Measurements from ENCODE around the gene HOMER3.

The HOMER3 gene

DNA sequence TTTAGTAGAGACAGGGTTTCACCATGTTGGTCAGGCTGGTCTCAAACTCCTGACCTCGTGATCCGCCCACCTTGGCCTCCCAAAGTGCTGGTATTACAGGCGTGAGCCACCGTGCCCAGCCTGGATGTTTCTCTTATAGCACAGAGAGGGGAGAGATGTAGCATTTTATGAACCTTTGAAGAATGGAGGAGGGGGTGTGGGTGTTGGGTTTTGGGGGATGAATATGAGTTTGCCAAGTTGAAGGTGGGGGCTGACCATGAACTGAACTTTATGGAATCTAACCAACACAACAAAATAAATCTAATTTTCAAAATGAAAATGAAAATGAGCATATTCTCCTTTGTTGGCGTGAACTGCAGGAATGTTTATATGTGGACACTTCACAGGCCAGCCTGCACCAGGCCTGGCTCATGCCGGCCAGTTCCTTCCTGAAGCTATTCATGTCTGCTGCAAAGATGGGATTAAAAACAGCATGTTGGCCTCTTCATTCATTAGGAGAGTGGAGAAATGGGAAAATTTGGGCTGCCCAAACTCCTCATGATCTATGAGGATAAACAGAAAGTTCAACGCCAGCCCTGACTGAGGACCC, 39.5 kb upstream of the HOMER3 start:
- DNase-seq (ENCODE audit: low spot score) = no peak
- TF ChIP-seq, protein P1, sequence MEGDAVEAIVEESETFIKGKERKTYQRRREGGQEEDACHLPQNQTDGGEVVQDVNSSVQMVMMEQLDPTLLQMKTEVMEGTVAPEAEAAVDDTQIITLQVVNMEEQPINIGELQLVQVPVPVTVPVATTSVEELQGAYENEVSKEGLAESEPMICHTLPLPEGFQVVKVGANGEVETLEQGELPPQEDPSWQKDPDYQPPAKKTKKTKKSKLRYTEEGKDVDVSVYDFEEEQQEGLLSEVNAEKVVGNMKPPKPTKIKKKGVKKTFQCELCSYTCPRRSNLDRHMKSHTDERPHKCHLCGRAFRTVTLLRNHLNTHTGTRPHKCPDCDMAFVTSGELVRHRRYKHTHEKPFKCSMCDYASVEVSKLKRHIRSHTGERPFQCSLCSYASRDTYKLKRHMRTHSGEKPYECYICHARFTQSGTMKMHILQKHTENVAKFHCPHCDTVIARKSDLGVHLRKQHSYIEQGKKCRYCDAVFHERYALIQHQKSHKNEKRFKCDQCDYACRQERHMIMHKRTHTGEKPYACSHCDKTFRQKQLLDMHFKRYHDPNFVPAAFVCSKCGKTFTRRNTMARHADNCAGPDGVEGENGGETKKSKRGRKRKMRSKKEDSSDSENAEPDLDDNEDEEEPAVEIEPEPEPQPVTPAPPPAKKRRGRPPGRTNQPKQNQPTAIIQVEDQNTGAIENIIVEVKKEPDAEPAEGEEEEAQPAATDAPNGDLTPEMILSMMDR (IDR thresholded peaks at IDR 0.05; ENCODE audit: extremely low read depth, missing control alignments) = no peak

DNA sequence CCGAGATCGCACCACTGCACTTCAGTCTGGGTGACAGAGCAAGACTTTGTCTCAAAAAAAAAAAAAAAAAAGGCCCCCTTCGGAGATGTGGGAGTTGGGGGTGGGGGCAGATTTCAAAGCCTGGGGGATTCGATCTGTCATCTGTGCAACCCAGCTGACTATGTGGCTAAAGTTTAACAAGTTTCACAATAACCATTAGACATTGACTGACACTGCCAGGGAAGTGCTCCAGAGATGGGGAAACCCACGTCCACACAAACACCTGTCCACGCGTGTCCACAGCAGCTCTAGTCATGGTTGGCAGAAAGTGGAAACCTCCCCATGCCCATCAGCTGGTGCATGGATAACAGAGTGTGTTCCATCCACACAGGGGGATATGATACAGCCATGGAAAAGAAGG, 37.6 kb upstream of the HOMER3 start:
- TF ChIP-seq, protein P1 (IDR thresholded peaks at IDR 0.05; ENCODE audit: extremely low read depth, missing control alignments) = no peak

DNA sequence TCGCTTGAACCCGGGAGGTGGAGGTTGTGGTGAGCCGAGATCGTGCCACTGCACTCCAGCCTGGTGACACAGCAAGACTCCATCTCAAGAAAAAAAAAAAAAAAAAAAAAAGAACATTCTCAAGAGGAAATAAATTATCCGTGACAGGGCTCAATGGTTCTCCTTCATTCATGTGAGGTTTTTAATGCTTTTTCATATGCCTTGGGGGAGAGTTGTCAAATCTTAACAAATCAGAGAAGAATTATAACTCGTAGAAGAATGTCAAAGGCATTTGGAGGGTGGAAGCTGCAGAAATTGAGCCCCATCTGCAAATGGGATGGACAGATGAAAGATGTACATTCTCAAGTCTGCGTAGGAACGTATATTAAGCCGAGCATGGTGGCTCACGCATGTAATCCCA, 34.9 kb upstream of the HOMER3 start:
- TF ChIP-seq, protein P1 (IDR thresholded peaks at IDR 0.05; ENCODE audit: extremely low read depth, missing control alignments) = no peak
- DNase-seq (ENCODE audit: low spot score) = no peak

More for the DNA sequence above, 37.6 kb upstream of the HOMER3 start:
- no peak for DNase-seq (ENCODE audit: low spot score)

DNA sequence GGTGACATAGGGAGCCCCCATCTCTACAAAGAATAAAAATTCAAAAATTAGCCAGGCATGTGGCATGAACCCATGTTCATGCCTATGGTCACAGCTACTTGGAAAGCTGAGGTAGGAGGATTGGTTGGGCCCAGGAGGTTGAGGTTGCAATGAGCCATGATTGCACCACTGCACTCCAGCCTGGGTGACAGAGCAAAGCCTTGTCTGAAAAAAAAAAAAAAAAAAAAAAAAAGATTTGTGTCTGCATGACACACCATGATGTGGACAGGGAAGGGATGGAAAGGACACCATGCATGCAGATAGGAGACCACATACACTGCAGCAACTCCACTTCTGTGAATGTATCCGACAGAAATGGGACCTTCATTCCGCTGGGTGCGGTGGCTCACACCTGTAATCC, 34.0 kb upstream of the HOMER3 start:
- TF ChIP-seq, protein P1 (IDR thresholded peaks at IDR 0.05; ENCODE audit: extremely low read depth, missing control alignments) = no peak
- no peak for DNase-seq (ENCODE audit: low spot score)

DNA sequence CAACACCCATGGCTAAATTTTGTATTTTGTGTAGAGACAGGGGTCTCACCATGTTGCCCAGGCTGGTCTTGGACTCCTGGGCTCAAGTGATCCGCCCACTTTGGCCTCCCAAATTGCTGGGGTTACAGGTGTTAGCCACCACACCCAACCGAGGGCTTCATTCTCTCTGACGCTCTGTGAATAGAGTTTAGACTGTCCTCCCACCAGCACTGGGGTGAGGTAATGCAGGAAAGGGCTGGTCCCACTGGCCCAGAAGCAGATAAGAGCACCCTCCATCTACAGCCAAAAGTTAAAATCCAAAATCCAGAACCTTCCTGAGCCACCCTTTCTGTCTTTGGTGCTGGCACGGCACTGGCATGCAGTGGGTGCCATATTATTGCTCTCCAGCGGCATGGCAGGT, 31.8 kb upstream of the HOMER3 start:
- TF ChIP-seq, protein P1 (IDR thresholded peaks at IDR 0.05; ENCODE audit: extremely low read depth, missing control alignments) = no peak
- DNase-seq (ENCODE audit: low spot score) = no peak

DNA sequence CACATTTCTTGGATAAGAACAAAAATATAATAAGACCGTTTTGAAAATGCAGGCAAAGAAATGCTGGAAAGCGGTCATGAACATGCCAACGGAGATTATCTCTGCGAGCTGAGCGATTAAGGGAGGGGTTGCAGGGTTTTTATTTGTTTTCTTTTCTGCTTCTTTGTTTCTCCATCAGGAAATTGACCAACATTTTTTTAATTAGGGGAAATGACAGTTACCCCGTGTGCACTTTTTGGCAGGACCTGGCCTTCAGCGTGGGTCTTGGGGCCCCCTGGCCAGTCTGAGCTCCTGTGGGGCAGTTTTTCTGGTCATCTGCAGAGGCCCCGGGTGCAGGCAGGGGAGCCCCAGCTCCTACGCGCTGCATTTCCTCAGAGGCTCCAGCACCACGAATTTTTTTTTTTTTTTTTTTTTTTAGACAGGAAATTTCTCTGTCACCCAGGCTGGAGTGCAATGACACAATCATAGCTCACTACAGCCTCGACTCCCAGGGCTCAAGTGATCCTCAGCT, 31.3 kb upstream of the HOMER3 start:
- TF ChIP-seq, protein P1 (IDR thresholded peaks at IDR 0.05; ENCODE audit: extremely low read depth, missing control alignments) = no peak
- DNase-seq (ENCODE audit: low spot score) = no peak

DNA sequence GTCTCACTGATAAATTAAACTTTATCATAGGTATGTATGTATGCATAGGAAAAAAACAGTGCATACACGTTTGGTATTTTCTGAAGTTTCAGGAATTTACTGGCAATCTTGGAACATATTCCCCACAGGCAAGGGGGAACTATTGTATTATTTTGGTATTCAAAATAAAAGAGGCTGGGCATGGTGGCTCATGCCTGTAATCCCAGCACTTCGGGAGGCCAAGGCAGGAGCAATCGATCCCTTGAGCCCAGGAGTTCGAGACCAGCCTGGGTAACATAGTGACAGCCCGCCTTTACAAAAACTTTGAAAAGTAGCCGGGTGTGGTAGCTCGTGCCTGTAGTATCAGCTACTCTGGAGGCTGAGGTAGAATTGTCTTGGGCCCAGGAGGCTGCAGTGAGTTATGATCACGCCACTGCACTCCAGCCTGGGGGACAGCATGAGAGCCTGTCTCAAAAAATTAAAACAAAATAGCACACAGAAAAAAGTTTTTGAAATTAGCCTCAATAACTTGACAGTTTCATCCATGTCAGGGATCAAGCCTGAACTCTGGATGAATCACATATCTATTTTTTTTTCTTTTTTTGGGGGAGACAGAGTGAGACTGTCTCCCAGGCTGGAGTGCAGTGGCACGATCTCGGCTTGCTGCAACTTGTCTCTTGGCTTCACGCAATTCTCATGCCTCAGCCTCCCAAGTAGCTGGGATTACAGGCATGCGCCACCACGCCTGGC, 29.1 kb upstream of the HOMER3 start:
- TF ChIP-seq, protein P1 (IDR thresholded peaks at IDR 0.05; ENCODE audit: extremely low read depth, missing control alignments) = no peak
- no peak for DNase-seq (ENCODE audit: low spot score)
